ENCODE results near the gene STRN4. TPM values are rescaled to one million over a fixed set of nuclear protein-coding genes. Genes with fewer than 3 reads are reported as not detected.

The STRN4 gene
- polyA plus RNA-seq, 1 of the 3 experiments (the other 2 are of a cell fraction), result 92.8 TPM

DNA sequence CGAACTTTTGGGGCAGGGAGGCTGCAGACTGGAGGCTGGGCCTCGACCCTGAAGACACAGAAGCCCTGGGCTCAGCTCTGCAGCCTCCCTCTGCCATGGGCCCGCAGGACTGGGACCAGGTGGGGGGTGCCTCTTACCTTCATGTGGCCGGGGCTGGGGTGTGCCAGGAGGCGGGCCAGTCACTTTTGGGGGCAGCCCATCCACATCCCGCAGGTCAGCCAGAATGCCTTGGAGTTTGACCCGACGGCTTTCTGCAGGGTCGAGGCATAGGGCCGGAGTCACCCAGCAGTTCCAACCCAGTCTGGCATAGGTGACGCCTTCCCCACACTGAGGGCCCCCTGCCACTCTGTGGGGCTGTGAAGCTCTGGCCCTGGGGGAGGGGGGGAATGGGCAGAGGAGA is 18.5 kb downstream of the STRN4 start:
- peaks cover 30% of the 10 kb centered on the region; the same call in 1 of the 2 replicates for H3K79me2 ChIP-seq (ENCODE audit: insufficient read depth)
- CTCF ChIA-PET, result interaction anchor here (0.7 to 3.8 kb wide), 21 partner anchors 8 to 483 kb away, joined by 3 to 58 read pairs (median 9); partner anchors contain the start of genes DACT3, FKRP and PRKD2

GRCh38 chr19:46726971-46727501 is 19.2 kb downstream of the STRN4 start:
- Histone ChIP-seq H3K4me3 (ENCODE audit: low read depth in 2 of 2, low read length in 1 of 2) (no peak overlapping the region), H3K9me3 (no peaks in the 10 kb centered on the region), H3K27me3 (ENCODE audit: insufficient read depth) (no peaks in the 10 kb centered on the region), H3F3A (replicated peaks; ENCODE audit: insufficient read depth) (peaks cover 5% of the 10 kb centered on the region), H2AFZ (ENCODE audit: low read depth) (no peak overlapping the region), H3K36me3 (replicated peaks in 1 of 2; ENCODE audit: control insufficient read depth in 1 of 2, insufficient read depth in 2 of 2, low read length in 1 of 2) (peaks cover 20 to 85% of the 10 kb centered on the region in 2 experiments), H4K20me1 (ENCODE audit: insufficient read depth) (peaks cover 44% of the 10 kb centered on the region), H3K27ac (ENCODE audit: low read depth in 2 of 2, low read length in 1 of 2) (no peak overlapping the region), H3K4me1 (ENCODE audit: control insufficient read depth in 1 of 2, insufficient read depth in 2 of 2, low read depth in 1 of 2, low read length in 1 of 2) (peaks cover 3 to 8% of the 10 kb centered on the region in 2 experiments; a peak in 2 of 4 replicates), H3K9me2 (no peaks in the 10 kb centered on the region), H3K4me2 (no peak overlapping the region), H3K79me2 (ENCODE audit: insufficient read depth) (peaks cover 24% of the 10 kb centered on the region; the same call in 1 of the 2 replicates), H3K9ac (no peak overlapping the region)
- DNase-seq, result no peak
- POLR2A ChIA-PET, result no interaction called here
- CTCF ChIA-PET, result interaction anchor here (0.6 to 3.8 kb wide), 9 partner anchors 11 to 118 kb away, joined by 3 to 58 read pairs (median 23); partner anchors contain the start of gene PRKD2
- TF ChIP-seq USF1 (IDR thresholded peaks at IDR 0.05; ENCODE audit: borderline replicate concordance, low read depth) (no peak), SIN3A (IDR thresholded peaks at IDR 0.05; ENCODE audit: borderline replicate concordance, low read depth, low read length) (no peak), RAD21 (IDR thresholded peaks at IDR 0.05; ENCODE audit: low read length) (no peak), EP300 (IDR thresholded peaks at IDR 0.05; ENCODE audit: borderline replicate concordance in 1 of 2, low read depth in 1 of 2, low read length in 1 of 2) (no peak), EZH2phosphoT487 (IDR thresholded peaks at IDR 0.05; ENCODE audit: borderline replicate concordance, low read depth) (no peak), SMC3 (IDR thresholded peaks at IDR 0.05; ENCODE audit: low read depth, low read length) (no peak), TEAD4 (IDR thresholded peaks at IDR 0.05; ENCODE audit: borderline replicate concordance, insufficient read depth) (no peak), JUND (IDR thresholded peaks at IDR 0.05) (no peak), TCF12 (IDR thresholded peaks at IDR 0.05) (no peak), NFIC (IDR thresholded peaks at IDR 0.05; ENCODE audit: borderline replicate concordance) (no peak), NRF1 (IDR thresholded peaks at IDR 0.05; ENCODE audit: low read depth, low read length) (no peak)
- TF ChIP-seq, protein P1, sequence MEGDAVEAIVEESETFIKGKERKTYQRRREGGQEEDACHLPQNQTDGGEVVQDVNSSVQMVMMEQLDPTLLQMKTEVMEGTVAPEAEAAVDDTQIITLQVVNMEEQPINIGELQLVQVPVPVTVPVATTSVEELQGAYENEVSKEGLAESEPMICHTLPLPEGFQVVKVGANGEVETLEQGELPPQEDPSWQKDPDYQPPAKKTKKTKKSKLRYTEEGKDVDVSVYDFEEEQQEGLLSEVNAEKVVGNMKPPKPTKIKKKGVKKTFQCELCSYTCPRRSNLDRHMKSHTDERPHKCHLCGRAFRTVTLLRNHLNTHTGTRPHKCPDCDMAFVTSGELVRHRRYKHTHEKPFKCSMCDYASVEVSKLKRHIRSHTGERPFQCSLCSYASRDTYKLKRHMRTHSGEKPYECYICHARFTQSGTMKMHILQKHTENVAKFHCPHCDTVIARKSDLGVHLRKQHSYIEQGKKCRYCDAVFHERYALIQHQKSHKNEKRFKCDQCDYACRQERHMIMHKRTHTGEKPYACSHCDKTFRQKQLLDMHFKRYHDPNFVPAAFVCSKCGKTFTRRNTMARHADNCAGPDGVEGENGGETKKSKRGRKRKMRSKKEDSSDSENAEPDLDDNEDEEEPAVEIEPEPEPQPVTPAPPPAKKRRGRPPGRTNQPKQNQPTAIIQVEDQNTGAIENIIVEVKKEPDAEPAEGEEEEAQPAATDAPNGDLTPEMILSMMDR (IDR thresholded peaks at IDR 0.05), result no peak
- TF ChIP-seq, protein P2, sequence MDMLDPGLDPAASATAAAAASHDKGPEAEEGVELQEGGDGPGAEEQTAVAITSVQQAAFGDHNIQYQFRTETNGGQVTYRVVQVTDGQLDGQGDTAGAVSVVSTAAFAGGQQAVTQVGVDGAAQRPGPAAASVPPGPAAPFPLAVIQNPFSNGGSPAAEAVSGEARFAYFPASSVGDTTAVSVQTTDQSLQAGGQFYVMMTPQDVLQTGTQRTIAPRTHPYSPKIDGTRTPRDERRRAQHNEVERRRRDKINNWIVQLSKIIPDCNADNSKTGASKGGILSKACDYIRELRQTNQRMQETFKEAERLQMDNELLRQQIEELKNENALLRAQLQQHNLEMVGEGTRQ (IDR thresholded peaks at IDR 0.05; ENCODE audit: borderline replicate concordance, low read depth, low read length), result no peak
- WGBS (ENCODE audit: low lambda C conversion rate), result 91% methylated on average over 12 of the region's 14 CpGs

More for the DNA sequence above, 18.5 kb downstream of the STRN4 start:
- POLR2A ChIA-PET, result no interaction called here
- WGBS (ENCODE audit: low lambda C conversion rate), result 87% methylated on average over 1 of the region's 11 CpGs
- H3K9me3 ChIP-seq, result no peaks in the 10 kb centered on the region
- peaks cover 51% of the 10 kb centered on the region for H4K20me1 ChIP-seq (ENCODE audit: insufficient read depth)
- peaks cover 3 to 10% of the 10 kb centered on the region in 2 experiments; a peak in 2 of 4 replicates for H3K4me1 ChIP-seq (ENCODE audit: control insufficient read depth in 1 of 2, insufficient read depth in 2 of 2, low read depth in 1 of 2, low read length in 1 of 2)
- H3K4me3 ChIP-seq (ENCODE audit: low read depth in 2 of 2, low read length in 1 of 2), result no peak overlapping the region
- peaks cover 20 to 85% of the 10 kb centered on the region in 2 experiments for H3K36me3 ChIP-seq (replicated peaks in 1 of 2; ENCODE audit: control insufficient read depth in 1 of 2, insufficient read depth in 2 of 2, low read length in 1 of 2)
- no peak overlapping the region for H3K9ac ChIP-seq
- no peak overlapping the region for H3K27ac ChIP-seq (ENCODE audit: low read depth in 2 of 2, low read length in 1 of 2)
- TF ChIP-seq EP300 (IDR thresholded peaks at IDR 0.05; ENCODE audit: borderline replicate concordance in 1 of 2, low read depth in 1 of 2, low read length in 1 of 2) (no peak), TCF12 (IDR thresholded peaks at IDR 0.05) (no peak), REST (IDR thresholded peaks at IDR 0.05; ENCODE audit: low read depth, low read length) (no peak), SMC3 (IDR thresholded peaks at IDR 0.05; ENCODE audit: low read depth, low read length) (no peak)
- no peaks in the 10 kb centered on the region for H3K27me3 ChIP-seq (ENCODE audit: insufficient read depth)
- no peaks in the 10 kb centered on the region for H3K9me2 ChIP-seq
- no peak overlapping the region for H2AFZ ChIP-seq (ENCODE audit: low read depth)
- H3K4me2 ChIP-seq, result no peak overlapping the region
- peaks cover 5% of the 10 kb centered on the region for H3F3A ChIP-seq (replicated peaks; ENCODE audit: insufficient read depth)
- no peak for DNase-seq
